Mesothelial cell of epicardium (in vitro differentiated cells): ENCODE results near the gene GLB1L2. TPM values are rescaled to one million over a fixed set of nuclear protein-coding genes. Genes with fewer than 3 reads are reported as not detected.

Experiments
- DNase-seq, 2 experiments: peaks; one replicate each; pipeline ENCODE4 v3.0.0; 2021; ENCODE audit warnings: low spot score in 2 of 2; ENCODE audit not compliant: unreplicated experiment in 2 of 2
- H3K27ac Mint-ChIP-seq: 2 replicates; pipeline ENCODE4 v1.8.0; 2021; ENCODE audit warnings: mixed read lengths
- H3K27me3 Mint-ChIP-seq: 2 replicates; pipeline ENCODE4 v1.8.0; 2021; ENCODE audit warnings: low read depth, mixed read lengths
- H3K36me3 Mint-ChIP-seq: 2 replicates; pipeline ENCODE4 v1.8.0; 2021; ENCODE audit warnings: mixed read lengths
- H3K4me1 Mint-ChIP-seq: 2 replicates; pipeline ENCODE4 v1.8.0; 2021; ENCODE audit warnings: mixed read lengths
- H3K4me3 Mint-ChIP-seq: 2 replicates; pipeline ENCODE4 v1.8.0; 2021; ENCODE audit warnings: mild to moderate bottlenecking, moderate library complexity, mixed read lengths
- H3K9me3 Mint-ChIP-seq: 2 replicates; pipeline ENCODE4 v1.8.0; 2021; ENCODE audit warnings: mixed read lengths
- CTCF ChIP-seq: fragments of 200-600 bp; sonication (generic); IDR thresholded peaks from one replicate; pipeline ENCODE4 v1.5.0; 2021; ENCODE audit warnings: antibody characterized with exemption; ENCODE audit not compliant: unreplicated experiment
- total RNA-seq: library from RNA; stranded (reverse); gene quantifications from 3 replicates; pipeline ENCODE4 v1.2.1, GENCODE V29; 2021

The GLB1L2 gene
- total RNA-seq, 1 donor from 2014 or later = 9.5 TPM

GRCh38 chr11:134347441-134347840 lies 15.7 kb downstream of the GLB1L2 start:
- DNase-seq = peak in 1 of 2 experiments; percentile 21
- TF ChIP-seq CTCF = no peak
- H3K27me3 Mint-ChIP-seq = peaks cover 1% of the 10 kb centered on the region
- H3K27ac Mint-ChIP-seq = no peak overlapping the region
- no peaks in the 10 kb centered on the region for H3K9me3 Mint-ChIP-seq
- no peak overlapping the region for H3K4me3 Mint-ChIP-seq
- H3K4me1 Mint-ChIP-seq = no peaks in the 10 kb centered on the region
- H3K36me3 Mint-ChIP-seq = no peaks in the 10 kb centered on the region

GRCh38 chr11:134349109-134349801 lies 17.5 kb downstream of the GLB1L2 start:
- DNase-seq = no peak
- H3K36me3 Mint-ChIP-seq = peaks cover 7% of the 10 kb centered on the region
- H3K4me1 Mint-ChIP-seq = no peaks in the 10 kb centered on the region
- peaks cover 9% of the 10 kb centered on the region for H3K9me3 Mint-ChIP-seq
- peaks cover 1% of the 10 kb centered on the region for H3K27me3 Mint-ChIP-seq
- no peak overlapping the region for H3K4me3 Mint-ChIP-seq
- no peak for TF ChIP-seq CTCF
- H3K27ac Mint-ChIP-seq = no peak overlapping the region

- Mint-ChIP-seq H3K36me3 (peaks cover 7% of the 10 kb centered on the region), H3K27me3 (peaks cover 1% of the 10 kb centered on the region), H3K27ac (no peak overlapping the region), H3K4me1 (peaks cover 1% of the 10 kb centered on the region), H3K4me3 (no peak overlapping the region), H3K9me3 (peaks cover 11% of the 10 kb centered on the region)
- TF ChIP-seq CTCF = no peak
- no peak for DNase-seq
Observed at GRCh38 chr11:134349802-134350355, 18.1 kb downstream of the GLB1L2 start.

GRCh38 chr11:134350381-134350780 lies 18.6 kb downstream of the GLB1L2 start:
- peaks cover 1% of the 10 kb centered on the region for H3K27me3 Mint-ChIP-seq
- DNase-seq = no peak
- peaks cover 6% of the 10 kb centered on the region for H3K4me1 Mint-ChIP-seq
- no peak overlapping the region for H3K27ac Mint-ChIP-seq
- TF ChIP-seq CTCF = no peak
- peaks cover 7% of the 10 kb centered on the region for H3K36me3 Mint-ChIP-seq
- no peak overlapping the region for H3K4me3 Mint-ChIP-seq
- H3K9me3 Mint-ChIP-seq = peaks cover 14% of the 10 kb centered on the region

- Mint-ChIP-seq H3K27me3 (peaks cover 1% of the 10 kb centered on the region), H3K9me3 (peaks cover 14% of the 10 kb centered on the region), H3K4me1 (peaks cover 9% of the 10 kb centered on the region), H3K36me3 (peaks cover 7% of the 10 kb centered on the region), H3K27ac (no peak overlapping the region), H3K4me3 (no peak overlapping the region)
- TF ChIP-seq CTCF = no peak
- DNase-seq = no peak
Observed at GRCh38 chr11:134352111-134352510, 20.3 kb downstream of the GLB1L2 start.
